GM12878 (cell line): ENCODE data around the gene SPATA9. TPM values are rescaled to one million over a fixed set of nuclear protein-coding genes. Genes with fewer than 3 reads are reported as not detected.
A peak's percentile ranks its signal among the peaks of the same experiment; 100 is the strongest.

Source experiments
- BCL11A ChIP-seq: IDR thresholded peaks from 2 replicates; pipeline ENCODE4 v1.6.1; 2011; ENCODE audit warnings: low read depth, low read length
- CREM ChIP-seq: IDR thresholded peaks from 2 replicates; pipeline ENCODE4 v1.6.1; 2014; ENCODE audit warnings: antibody characterized with exemption, low read depth
- CTCF ChIP-seq, 3 experiments: IDR thresholded peaks in 2 of 3; conservative IDR thresholded peaks in 1 of 3; 2 replicates each; pipeline ENCODE4 v1.5.1; 2011; ENCODE audit warnings: low read depth in 3 of 3, low read length in 3 of 3, mild to moderate bottlenecking in 3 of 3, control low read depth in 2 of 3, moderate library complexity in 2 of 3, inconsistent platforms in 1 of 3, mixed read lengths in 1 of 3; ENCODE audit not compliant: control insufficient read depth in 2 of 3, insufficient read depth in 1 of 3; ENCODE audit errors: extremely low read depth in 1 of 3
- DPF2 ChIP-seq: fragments of 450-650 bp; IDR thresholded peaks from 2 replicates; pipeline ENCODE4 v1.6.1; 2017; ENCODE audit warnings: mild to moderate bottlenecking
- E2F8 ChIP-seq: fragments of 450-650 bp; IDR thresholded peaks from 2 replicates; pipeline ENCODE4 v1.6.1; 2018; ENCODE audit warnings: mild to moderate bottlenecking, low read depth, moderate library complexity; ENCODE audit not compliant: partially characterized antibody
- EGR1 ChIP-seq, 2 experiments: IDR thresholded peaks; 1 replicate in 1 of 2; 2 replicates in 1 of 2; pipeline ENCODE4 v1.6.1; 2011 to 2012; ENCODE audit warnings: low read depth in 2 of 2, low read length in 2 of 2, borderline replicate concordance in 1 of 2, mild to moderate bottlenecking in 1 of 2, moderate library complexity in 1 of 2
- FOXK2 ChIP-seq: fragments of 450-650 bp; IDR thresholded peaks from 2 replicates; pipeline ENCODE4 v1.6.1; 2017; ENCODE audit warnings: mild to moderate bottlenecking, moderate library complexity
- IKZF2 ChIP-seq, 2 experiments: fragments of 450-650 bp; IDR thresholded peaks; 2 replicates each; pipeline ENCODE4 v1.6.1; 2017; ENCODE audit warnings: mild to moderate bottlenecking in 2 of 2, moderate library complexity in 2 of 2
- JUNB ChIP-seq: IDR thresholded peaks from 2 replicates; pipeline ENCODE4 v1.6.1; 2016; ENCODE audit warnings: antibody characterized with exemption, mild to moderate bottlenecking
- MEF2A ChIP-seq: IDR thresholded peaks from 2 replicates; pipeline ENCODE4 v1.6.1; 2011; ENCODE audit warnings: low read depth, mild to moderate bottlenecking, low read length, moderate library complexity; ENCODE audit not compliant: insufficient read depth
- MEF2B ChIP-seq: fragments of 450-650 bp; IDR thresholded peaks from 2 replicates; pipeline ENCODE4 v1.6.1; 2018; ENCODE audit warnings: mild to moderate bottlenecking, moderate library complexity; ENCODE audit not compliant: partially characterized antibody, poor library complexity, severe bottlenecking
- MLLT1 ChIP-seq: fragments of 450-650 bp; IDR thresholded peaks from 2 replicates; pipeline ENCODE4 v1.6.1; 2016; ENCODE audit warnings: mild to moderate bottlenecking
- NBN ChIP-seq: fragments of 450-650 bp; IDR thresholded peaks from 2 replicates; pipeline ENCODE4 v1.6.1; 2016
- RAD21 ChIP-seq: IDR thresholded peaks from 2 replicates; pipeline ENCODE4 v1.6.1; 2011; ENCODE audit warnings: mild to moderate bottlenecking, low read depth, low read length, moderate library complexity; ENCODE audit not compliant: insufficient read depth
- RCOR1 ChIP-seq: conservative IDR thresholded peaks from 2 replicates; pipeline ENCODE4 v1.6.1; 2012; ENCODE audit warnings: low read depth, low read length, improper control_type of control experiment
- RELB ChIP-seq: fragments of 450-650 bp; IDR thresholded peaks from 2 replicates; pipeline ENCODE4 v1.6.1; 2017; ENCODE audit warnings: low read depth, mild to moderate bottlenecking, moderate library complexity
- SPI1 ChIP-seq: IDR thresholded peaks from 2 replicates; pipeline ENCODE4 v1.6.1; 2011; ENCODE audit warnings: low read depth, mild to moderate bottlenecking, low read length, moderate library complexity, borderline replicate concordance; ENCODE audit not compliant: insufficient read depth
- TCF12 ChIP-seq: IDR thresholded peaks from 2 replicates; pipeline ENCODE4 v1.6.1; 2011; ENCODE audit warnings: low read depth, mild to moderate bottlenecking, low read length
- ZNF622 ChIP-seq: fragments of 450-650 bp; IDR thresholded peaks from 2 replicates; pipeline ENCODE4 v1.6.1; 2017; ENCODE audit warnings: mild to moderate bottlenecking, inconsistent platforms
- polyA plus RNA-seq, 11 experiments: library from polyadenylated mRNA; depleted of rRNA in 4 of 11; unstranded in 6 of 11; stranded (reverse) in 5 of 11; fragments of >200 nt; fragmentation: Nextera tagmentation in 4 of 11; fragmentation: Illumina TruSeq in 1 of 11; extraction: Ambion mirVana in 4 of 11; extraction: Trizol in 1 of 11; gene quantifications; 1 replicate in 1 of 11; 2 replicates in 10 of 11; pipeline versions ENCODE4 v1.2.1 to v1.2.3, GENCODE V29; 2011 to 2016; ENCODE audit warnings: inconsistent platforms in 2 of 11, missing spikeins in 2 of 11, low read depth in 1 of 11
- total RNA-seq, 4 experiments: library from RNA; depleted of rRNA in 3 of 4; stranded (reverse); fragments of >200 nt in 3 of 4; fragmentation: Illumina TruSeq in 1 of 4; extraction: Trizol in 1 of 4; gene quantifications; 2 replicates each; pipeline versions ENCODE4 v1.2.1 to v1.2.3, GENCODE V29; 2013 to 2021

SPATA9 gene
- total and polyA plus RNA-seq, 10 of the 15 experiments (the other 5 are each of a cell fraction or from before 2014, with no cell fraction given) = 0.11 to 0.49 (median 0.16) TPM; not detected in 1

GRCh38 chr5:95718203-95718602, 35.4 kb upstream of the SPATA9 start (continued):
- TF ChIP-seq CTCF (IDR thresholded peaks at IDR 0.05 in 2 of 3, conservative IDR thresholded peaks at IDR 0.05 in 1 of 3; ENCODE audit: control insufficient read depth in 2 of 3, extremely low read depth in 1 of 3, insufficient read depth in 1 of 3, low read depth in 3 of 3, low read length in 3 of 3) (no peak), SPI1 (peak; percentile 55; the same call in 1 of the 2 replicates), RAD21 (no peak), E2F8 (no peak), ZNF622 (no peak), NBN (peak; percentile 43), TCF12 (no peak), IKZF2 (IDR thresholded peaks at IDR 0.05) (peak; percentile 83 to 87; a peak in 3 of 4 replicates), MEF2B (peak; percentile 15), RCOR1 (no peak), EGR1 (IDR thresholded peaks at IDR 0.05; ENCODE audit: borderline replicate concordance in 1 of 2, low read depth in 2 of 2, low read length in 2 of 2) (no peak), MEF2A (no peak), RELB (0 out of 2 replicates have a peak, but pooled peaks have one; percentile 66), JUNB (peak; percentile 36), DPF2 (peak; percentile 67; the same call in 1 of the 2 replicates), FOXK2 (no peak), MLLT1 (no peak), BCL11A (peak; percentile 20; the same call in 1 of the 2 replicates), CREM (peak; percentile 34; the same call in 1 of the 2 replicates)
